K562 (cell line): ENCODE data around the gene SERPINH1. TPM values are rescaled to one million over a fixed set of nuclear protein-coding genes. Genes with fewer than 3 reads are reported as not detected.

Experiments
- BCLAF1 ChIP-seq, 2 experiments: fragments of 450-650 bp in 1 of 2; IDR thresholded peaks; 2 replicates each; pipeline ENCODE4 v1.6.1; 2011 to 2017; ENCODE audit warnings: low read depth in 2 of 2, antibody characterized with exemption in 1 of 2, borderline replicate concordance in 1 of 2, low read length in 1 of 2, mild to moderate bottlenecking in 1 of 2, mixed read lengths in 1 of 2; ENCODE audit not compliant: control insufficient read depth in 1 of 2
- CGGBP1 ChIP-seq: fragments of 250-450 bp; sonication (Bioruptor Pico); IDR thresholded peaks from 2 replicates; pipeline ENCODE4 v1.9.0; 2021; ENCODE audit warnings: mild to moderate bottlenecking
- FOS ChIP-seq: IDR thresholded peaks from 3 replicates; pipeline ENCODE4 v1.6.1; 2011; ENCODE audit not compliant: insufficient read length; ENCODE audit errors: extremely low read depth
- LEF1 ChIP-seq: fragments of 450-650 bp; IDR thresholded peaks from 2 replicates; pipeline ENCODE4 v1.6.1; 2016; ENCODE audit warnings: mild to moderate bottlenecking
- MEF2A ChIP-seq: IDR thresholded peaks from 2 replicates; pipeline ENCODE4 v1.6.1; 2011; ENCODE audit warnings: low read depth, mild to moderate bottlenecking, low read length, moderate library complexity; ENCODE audit not compliant: control insufficient read depth
- NELFE ChIP-seq: IDR thresholded peaks from 2 replicates; pipeline ENCODE4 v1.6.1; 2011; ENCODE audit warnings: mild to moderate bottlenecking; ENCODE audit not compliant: insufficient read depth, insufficient read length
- RFX7 ChIP-seq: fragments of 250-450 bp; sonication (Bioruptor Pico); IDR thresholded peaks from 2 replicates; pipeline ENCODE4 v1.5.1; 2021; ENCODE audit warnings: mild to moderate bottlenecking
- TCFL5 ChIP-seq: fragments of 250-450 bp; sonication (Bioruptor Pico); conservative IDR thresholded peaks from 2 replicates; pipeline ENCODE4 v1.6.1; 2021; ENCODE audit warnings: mild to moderate bottlenecking, moderate library complexity, matching md5 sums
- THAP12 ChIP-seq: fragments of 250-450 bp; sonication (Bioruptor Pico); IDR thresholded peaks from 2 replicates; pipeline ENCODE4 v1.9.0; 2021; ENCODE audit warnings: mild to moderate bottlenecking, inconsistent platforms
- ZKSCAN3 ChIP-seq: fragments of 250-450 bp; sonication (Bioruptor Pico); IDR thresholded peaks from 2 replicates; pipeline ENCODE4 v1.4.0; 2020
- ZNF124 ChIP-seq: sonication (generic); formaldehyde crosslinking; IDR thresholded peaks from 2 replicates; pipeline ENCODE4 v1.8.1; 2022; ENCODE audit warnings: missing genetic modification reagents
- ZNF398 ChIP-seq: fragments of 250-450 bp; sonication (Bioruptor Pico); IDR thresholded peaks from 2 replicates; pipeline ENCODE4 v1.8.0; 2021; ENCODE audit warnings: moderate library complexity, mild to moderate bottlenecking, inconsistent platforms
- ZNF695 ChIP-seq: fragments of 450-650 bp; formaldehyde crosslinking; IDR thresholded peaks from 2 replicates; pipeline ENCODE4 v1.4.0; 2020; ENCODE audit warnings: mild to moderate bottlenecking, moderate library complexity
- ZNF707 ChIP-seq: fragments of 250-450 bp; sonication (Bioruptor Pico); conservative IDR thresholded peaks from 2 replicates; pipeline ENCODE4 v1.8.0; 2022; ENCODE audit warnings: inconsistent platforms, mild to moderate bottlenecking, moderate library complexity
- polyA plus RNA-seq, 8 experiments: library from polyadenylated mRNA; depleted of rRNA in 4 of 8; stranded (reverse) in 5 of 8; unstranded in 3 of 8; fragments of >200 nt; fragmentation: Nextera tagmentation in 2 of 8; fragmentation: Illumina TruSeq in 1 of 8; extraction: Ambion mirVana in 2 of 8; extraction: Trizol in 1 of 8; gene quantifications; 2 replicates each; pipeline versions ENCODE4 v1.2.1 to v1.2.3, GENCODE V29; 2011 to 2014; ENCODE audit warnings: inconsistent platforms in 1 of 8, missing spikeins in 1 of 8
- total RNA-seq, 7 experiments: library from RNA; depleted of rRNA in 6 of 7; stranded (reverse); fragments of >200 nt in 6 of 7; fragmentation: Illumina TruSeq in 2 of 7; extraction: Trizol in 2 of 7; gene quantifications; 2 replicates each; pipeline versions ENCODE4 v1.2.1 to v1.2.3, GENCODE V29; 2011 to 2021; ENCODE audit warnings: low replicate concordance in 1 of 7
- TF ChIP-seq, protein P1 (sequence below): fragments of 250-450 bp; sonication (Bioruptor Pico); IDR thresholded peaks from 2 replicates; pipeline ENCODE4 v1.4.0; 2020
- TF ChIP-seq, protein P2 (sequence below), 2 experiments: fragments of 450-650 bp in 1 of 2; sonication (generic) in 1 of 2; formaldehyde crosslinking; conservative IDR thresholded peaks; 2 replicates each; pipeline versions ENCODE4 v1.4.0 to v1.8.1; 2020 to 2022; ENCODE audit warnings: mild to moderate bottlenecking in 1 of 2, missing genetic modification reagents in 1 of 2
- TF ChIP-seq, protein P3 (sequence below): fragments of 250-450 bp; sonication (Bioruptor Pico); IDR thresholded peaks from 2 replicates; pipeline ENCODE4 v1.5.0; 2021

The SERPINH1 gene
- total and polyA plus RNA-seq, 9 of the 15 experiments (the other 6 are each of a cell fraction or from before 2014, with no cell fraction given): 2.8 to 106 (median 67.9) TPM

DNA sequence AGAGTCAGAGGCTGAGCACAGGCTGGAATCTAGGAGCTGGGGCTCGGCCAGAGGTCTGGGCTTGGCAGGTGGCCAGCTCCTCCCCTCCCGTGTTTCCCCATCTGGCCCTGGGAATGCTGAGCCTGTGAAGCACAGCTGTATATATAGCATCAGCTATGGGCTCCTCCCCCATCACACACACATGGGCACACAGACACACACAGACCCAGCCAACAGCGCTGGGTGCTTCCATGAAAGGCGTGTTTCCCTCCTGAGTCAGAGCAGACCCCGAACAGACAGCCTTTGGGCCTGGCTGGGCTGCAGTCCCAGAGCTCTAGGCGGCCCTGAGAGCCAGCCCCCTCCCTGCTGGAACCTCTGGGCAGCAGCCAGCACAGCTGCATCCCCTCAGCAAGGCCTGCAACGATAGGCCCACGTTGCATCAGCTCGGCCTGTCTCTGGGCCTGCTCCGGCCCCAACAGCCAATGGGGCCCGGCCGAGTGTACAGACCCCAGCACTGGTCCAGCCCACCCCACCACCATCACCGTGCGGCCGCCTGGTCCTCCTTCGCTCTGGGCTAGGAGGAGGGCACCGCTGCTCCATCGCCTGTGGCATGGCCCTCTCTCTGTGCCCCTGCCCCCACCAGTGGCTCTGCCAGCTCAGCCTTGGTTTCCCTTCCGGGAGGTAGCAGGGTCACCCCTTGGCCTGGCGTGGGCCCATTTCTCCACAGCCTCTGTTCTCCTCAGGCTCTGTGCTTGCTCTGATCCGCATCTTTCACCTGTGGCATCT is 7.6 kb upstream of the SERPINH1 start (continued):
- TF ChIP-seq CGGBP1 (CRISPR knock-in tag): no peak
- peak; percentile 46 for TF ChIP-seq FOS
- TF ChIP-seq ZNF695 (CRISPR knock-in tag): no peak
- no peak for TF ChIP-seq ZNF398
- TF ChIP-seq RFX7 (CRISPR knock-in tag): no peak
- no peak for TF ChIP-seq THAP12 (CRISPR knock-in tag)
- TF ChIP-seq, protein P1, sequence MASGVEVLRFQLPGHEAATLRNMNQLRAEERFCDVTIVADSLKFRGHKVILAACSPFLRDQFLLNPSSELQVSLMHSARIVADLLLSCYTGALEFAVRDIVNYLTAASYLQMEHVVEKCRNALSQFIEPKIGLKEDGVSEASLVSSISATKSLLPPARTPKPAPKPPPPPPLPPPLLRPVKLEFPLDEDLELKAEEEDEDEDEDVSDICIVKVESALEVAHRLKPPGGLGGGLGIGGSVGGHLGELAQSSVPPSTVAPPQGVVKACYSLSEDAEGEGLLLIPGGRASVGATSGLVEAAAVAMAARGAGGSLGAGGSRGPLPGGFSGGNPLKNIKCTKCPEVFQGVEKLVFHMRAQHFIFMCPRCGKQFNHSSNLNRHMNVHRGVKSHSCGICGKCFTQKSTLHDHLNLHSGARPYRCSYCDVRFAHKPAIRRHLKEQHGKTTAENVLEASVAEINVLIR (CRISPR knock-in tag): no peak
- no peak for TF ChIP-seq LEF1
- TF ChIP-seq, protein P2, sequence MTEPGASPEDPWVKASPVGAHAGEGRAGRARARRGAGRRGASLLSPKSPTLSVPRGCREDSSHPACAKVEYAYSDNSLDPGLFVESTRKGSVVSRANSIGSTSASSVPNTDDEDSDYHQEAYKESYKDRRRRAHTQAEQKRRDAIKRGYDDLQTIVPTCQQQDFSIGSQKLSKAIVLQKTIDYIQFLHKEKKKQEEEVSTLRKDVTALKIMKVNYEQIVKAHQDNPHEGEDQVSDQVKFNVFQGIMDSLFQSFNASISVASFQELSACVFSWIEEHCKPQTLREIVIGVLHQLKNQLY (CRISPR knock-in tag; conservative IDR thresholded peaks at IDR 0.05): no peak
- TF ChIP-seq ZNF124 (CRISPR knock-in tag): no peak
- TF ChIP-seq MEF2A: no peak
- no peak for TF ChIP-seq BCLAF1 (IDR thresholded peaks at IDR 0.05; ENCODE audit: borderline replicate concordance in 1 of 2, control insufficient read depth in 1 of 2, low read depth in 2 of 2, low read length in 1 of 2)
- no peak for TF ChIP-seq ZKSCAN3 (CRISPR knock-in tag)
- TF ChIP-seq, protein P3, sequence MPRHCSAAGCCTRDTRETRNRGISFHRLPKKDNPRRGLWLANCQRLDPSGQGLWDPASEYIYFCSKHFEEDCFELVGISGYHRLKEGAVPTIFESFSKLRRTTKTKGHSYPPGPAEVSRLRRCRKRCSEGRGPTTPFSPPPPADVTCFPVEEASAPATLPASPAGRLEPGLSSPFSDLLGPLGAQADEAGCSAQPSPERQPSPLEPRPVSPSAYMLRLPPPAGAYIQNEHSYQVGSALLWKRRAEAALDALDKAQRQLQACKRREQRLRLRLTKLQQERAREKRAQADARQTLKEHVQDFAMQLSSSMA: no peak
- no peak for TF ChIP-seq TCFL5 (CRISPR knock-in tag)
- no peak for TF ChIP-seq ZNF707 (CRISPR knock-in tag)
- TF ChIP-seq NELFE: no peak
